ENCODE results near the gene MAPK12.

Gene MAPK12

DNA sequence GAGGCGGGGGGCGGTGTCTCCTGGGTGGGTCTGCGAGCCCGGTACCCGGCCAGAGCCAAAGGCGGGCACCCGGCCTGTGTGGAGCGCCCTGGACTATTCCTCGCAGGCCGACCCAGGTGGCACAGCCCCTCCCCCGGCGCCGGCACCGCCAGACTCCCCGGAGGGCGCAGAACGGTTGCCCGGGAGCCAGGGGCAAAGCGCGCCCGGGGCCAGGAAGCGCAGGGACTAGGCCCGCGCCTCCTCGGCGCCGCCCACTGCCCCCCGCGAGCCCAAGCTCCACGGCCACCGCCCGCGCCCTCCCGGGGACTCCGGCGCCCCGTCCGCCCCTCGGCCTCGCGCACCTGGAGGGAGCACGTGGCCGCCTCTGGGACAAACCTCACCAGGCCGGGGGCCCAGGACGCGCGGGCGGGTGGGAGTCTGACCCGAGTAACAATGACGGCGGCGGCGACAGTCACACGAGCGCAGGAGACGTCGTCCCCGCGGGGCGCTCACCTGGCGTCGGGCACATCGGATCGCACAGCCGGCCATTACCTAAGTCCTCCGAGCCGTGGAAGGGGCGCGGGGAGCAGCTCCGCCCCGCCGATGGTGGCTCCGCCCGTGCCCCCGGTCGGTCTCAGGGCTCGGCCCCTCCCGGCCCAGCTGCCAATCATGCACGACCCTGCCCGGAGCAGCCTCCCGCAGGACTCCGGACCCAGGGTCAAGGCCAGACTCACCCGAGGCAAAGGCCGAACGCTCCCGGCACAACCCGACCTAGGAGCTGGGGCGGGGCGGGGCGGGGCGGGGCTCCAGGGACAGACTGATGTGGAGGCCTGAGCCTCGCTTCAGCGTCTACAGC, 38.5 kb upstream of the MAPK12 start:
- peak; percentile 92 for DNase-seq

DNA sequence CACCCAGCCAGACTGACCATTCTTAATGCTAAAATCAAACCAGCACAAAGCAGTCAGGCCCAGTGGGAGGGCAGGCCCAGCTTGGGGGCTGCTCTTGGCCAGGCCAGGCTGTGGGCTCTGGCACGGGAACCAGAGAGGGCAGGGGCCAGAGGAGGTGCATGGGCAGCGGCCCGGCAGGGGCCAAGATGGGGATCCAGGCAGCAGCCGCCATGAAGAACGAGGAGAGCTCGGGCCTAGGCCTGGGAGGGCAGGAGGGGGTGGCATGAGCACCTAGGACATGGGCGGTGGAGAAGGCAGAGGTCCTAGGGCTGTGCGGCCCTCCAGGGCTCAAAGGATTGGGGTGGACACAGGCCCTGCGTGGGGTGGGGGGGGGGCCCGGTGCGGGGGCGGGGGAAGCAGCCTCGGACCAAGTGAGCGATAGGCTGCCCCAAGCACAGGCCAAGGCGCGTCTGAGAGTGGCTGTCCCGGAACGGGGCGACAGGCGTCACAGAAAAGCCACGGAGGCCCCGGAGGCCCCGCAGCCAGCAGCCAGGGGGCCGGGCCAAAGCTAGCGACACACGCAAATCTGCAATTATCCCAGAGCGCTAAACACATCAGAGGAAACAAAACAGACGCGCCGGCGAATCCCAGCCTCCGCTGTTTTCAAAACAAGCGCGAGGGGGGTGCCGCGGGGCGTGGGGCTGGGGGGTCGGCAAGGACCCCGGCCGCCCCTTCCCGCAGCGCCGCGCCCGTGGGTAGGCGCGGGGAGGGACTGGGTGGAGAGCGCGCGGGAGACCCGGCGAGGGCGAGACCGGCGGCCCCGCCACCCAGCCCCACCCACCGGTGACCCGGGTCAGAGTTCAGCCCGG, 37.7 kb upstream of the MAPK12 start:
- DNase-seq: peak; percentile 70

DNA sequence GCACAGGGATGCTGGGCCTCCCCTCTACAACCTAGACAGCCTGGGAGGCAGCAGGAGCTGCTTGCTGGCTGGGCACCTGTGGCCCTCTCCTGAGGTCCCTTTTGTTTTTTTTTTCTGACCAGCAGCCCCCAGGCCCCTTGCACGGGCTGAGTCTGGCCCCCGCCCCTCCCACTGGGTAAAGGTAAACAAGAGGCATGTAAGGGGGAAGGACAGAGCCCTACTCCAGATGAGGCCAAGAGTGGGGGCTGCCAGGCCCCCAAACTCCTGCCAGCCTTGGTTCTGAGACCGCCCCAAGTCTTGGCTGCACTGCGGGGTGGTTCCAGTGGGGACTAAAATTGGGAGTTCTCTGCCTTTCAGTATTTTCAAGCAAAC, 36.8 kb upstream of the MAPK12 start:
- no peak for DNase-seq

- DNase-seq: no peak
Observed at GRCh38 chr22:50297510-50298265, 36.2 kb upstream of the MAPK12 start.

DNA sequence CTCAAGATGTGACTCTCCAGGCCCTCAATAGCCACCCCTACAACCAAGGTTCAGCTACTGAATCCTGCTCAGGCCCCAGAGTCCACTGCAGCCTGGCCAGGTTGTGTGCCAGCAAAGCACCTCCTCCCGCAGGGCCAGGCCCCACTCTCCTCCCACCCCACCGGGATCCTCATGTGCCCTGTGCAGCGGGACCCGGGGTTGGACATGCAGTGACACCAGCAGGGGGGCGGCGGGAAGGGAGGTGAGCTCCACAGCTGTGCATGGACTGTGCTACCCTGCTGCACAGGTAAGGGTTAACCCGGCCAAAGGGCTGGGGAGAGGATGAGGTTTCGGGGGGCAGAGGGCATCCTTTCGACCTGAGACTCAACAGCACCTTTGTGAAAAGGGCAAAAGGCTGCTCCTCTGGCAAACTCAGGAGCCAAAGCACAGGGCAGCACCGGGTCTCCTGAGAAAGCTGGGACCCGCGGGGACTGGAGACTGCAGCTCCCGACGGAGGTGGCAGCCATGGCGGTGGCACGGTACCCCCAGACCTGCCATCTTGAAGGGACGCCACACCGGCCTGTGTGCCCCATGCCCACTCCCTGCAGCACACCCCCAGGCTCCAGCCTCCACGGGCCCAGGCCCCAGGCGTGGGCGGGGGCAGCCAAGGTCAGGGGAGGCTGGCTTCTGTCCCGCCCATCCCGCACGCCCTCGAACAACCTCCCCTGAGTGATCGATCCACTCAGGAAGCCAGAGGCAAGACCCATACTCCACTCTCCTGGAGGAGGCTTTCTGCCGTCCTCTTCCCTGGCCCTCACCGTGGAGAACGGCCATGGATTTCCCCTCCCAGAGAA, 35.4 kb upstream of the MAPK12 start:
- peak; percentile 22 for DNase-seq

DNA sequence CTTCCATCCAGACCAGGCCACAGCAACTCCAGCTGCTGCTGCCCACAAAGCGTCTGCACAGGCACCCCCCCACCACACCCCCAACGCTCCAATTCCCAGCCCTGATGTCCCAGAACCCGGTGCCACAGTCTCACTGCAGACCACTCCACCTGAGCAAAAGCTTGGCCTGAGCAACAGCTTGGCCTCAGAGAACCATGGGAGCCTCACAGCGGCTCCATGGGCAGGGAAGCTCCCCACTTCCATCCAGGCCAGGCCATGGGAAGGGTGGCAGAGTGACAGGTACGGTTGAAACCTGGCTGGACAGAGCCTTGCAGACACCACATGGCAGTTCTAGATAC, 32.8 kb upstream of the MAPK12 start:
- no peak for DNase-seq

DNA sequence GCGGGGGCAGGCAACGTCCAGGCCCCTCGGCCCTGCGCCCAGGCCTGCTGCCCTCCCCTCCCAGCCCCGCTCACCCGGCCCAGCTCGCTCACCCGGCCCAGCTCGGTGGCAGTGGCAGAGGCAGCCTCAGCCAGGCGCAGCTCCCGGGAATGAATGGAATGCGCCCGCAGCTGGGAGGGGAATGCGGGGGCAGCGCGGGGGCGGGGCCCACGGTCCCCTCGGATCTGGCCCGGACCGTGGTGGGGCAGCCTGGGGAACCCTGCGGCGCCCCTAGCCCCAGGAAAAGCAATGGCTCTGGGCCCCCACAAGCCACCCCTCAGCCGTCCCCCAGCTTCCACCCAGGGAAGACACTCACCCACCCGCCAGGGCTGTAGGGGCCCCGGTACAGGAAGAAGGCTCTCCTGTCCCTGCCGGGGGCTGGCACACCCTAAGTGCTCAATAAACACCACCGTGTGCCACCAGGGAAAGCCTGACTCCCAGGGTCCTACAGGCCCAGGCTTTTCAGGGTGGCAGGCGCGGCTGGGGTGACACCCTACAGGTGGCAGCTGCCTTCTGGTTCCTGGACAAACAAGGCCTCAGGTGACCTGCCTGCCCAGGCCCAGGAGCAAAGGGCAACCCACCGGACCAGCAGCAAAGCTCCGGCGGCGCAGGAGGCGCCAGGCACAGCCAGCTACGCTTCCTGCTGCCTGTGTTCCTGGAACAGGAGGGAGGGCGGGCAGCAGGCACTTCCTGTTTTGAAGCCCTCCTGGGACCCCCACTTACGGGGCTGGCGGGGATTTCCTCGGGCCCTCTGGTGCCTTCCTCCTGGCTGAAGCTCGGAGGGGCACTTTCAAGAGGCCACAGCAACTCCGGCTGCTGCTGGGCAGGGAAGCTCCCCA, 32.2 kb upstream of the MAPK12 start:
- DNase-seq: no peak

DNA sequence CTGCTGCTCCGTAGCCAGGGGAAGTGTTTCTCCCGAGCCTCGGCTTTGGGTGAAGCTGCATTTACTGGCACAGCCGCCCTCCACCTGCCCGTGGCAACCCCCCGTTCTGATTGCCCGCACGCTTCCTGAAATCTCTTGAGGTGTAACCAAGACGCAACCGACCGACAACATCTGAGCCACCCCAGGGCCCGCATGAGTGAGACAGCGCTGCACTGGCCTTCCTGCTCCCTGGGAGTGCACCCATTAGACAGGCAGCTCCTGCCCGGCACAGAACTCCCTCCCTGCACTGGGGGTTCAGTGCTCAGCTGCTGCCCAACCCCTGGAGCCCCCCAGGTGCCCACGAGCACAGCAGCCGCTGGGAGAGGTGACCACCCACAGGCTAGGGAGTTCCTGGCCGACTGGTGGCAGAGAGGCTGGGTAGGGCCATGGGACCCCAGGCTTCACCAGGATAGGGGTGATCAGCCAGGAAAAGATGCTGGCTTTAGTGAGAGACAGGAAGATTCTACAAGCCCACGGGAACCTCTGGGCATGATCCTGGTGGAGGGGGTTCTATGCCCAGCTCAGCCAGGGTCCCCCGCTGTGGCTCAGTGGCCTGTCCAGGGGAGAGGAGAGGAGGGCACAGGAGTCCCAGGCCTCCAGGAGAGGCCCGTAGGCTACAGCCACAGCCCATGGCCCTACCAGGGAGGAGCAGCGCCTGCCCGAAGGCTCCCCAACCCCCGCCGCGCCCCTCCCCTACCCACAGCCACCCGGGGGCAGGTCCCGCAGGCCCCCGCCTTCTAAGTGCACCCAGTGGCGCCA, 31.4 kb upstream of the MAPK12 start:
- DNase-seq: no peak

- DNase-seq: no peak
Observed at GRCh38 chr22:50289942-50290630, 28.6 kb upstream of the MAPK12 start.

DNA sequence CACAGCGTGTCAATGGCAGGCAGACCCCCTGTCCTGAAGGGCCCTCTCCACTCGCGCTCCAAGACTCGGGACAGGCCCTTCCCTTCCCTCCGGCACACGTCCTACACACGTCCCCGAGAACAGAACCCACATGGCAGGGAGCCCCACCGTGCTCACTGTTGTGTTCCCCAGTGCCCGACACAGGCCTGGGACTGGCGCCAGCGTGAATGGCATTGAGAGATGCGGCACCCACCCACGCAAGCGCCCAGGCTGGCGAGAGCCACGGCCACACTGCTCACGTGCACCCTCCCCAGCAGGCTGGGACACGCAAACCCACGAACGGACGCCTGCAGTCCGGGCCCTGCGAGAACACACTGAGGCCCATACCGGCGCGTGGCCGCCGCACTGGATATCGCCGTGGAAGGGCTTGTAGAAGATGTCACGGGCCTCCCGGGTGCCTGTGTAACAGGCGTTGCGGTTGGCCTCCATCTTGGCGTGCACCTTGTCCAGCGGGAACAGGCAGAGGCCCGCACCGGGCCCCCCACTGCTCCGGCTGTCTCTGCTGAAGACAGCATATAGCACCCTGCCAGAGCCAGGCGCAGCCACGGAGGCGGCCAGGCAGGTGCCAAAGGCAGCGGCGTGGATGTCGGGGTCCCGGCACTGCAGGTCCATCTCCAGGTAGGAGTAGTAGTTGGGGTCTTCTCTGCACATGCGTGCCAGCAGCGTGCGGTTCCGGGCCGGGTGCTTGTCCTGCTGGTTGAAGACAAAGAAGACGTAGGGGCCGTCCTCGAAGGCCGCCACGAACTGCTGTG, 27.9 kb upstream of the MAPK12 start:
- no peak for DNase-seq

GRCh38 chr22:50287731-50288130, 26.2 kb upstream of the MAPK12 start:
- DNase-seq: no peak

DNA sequence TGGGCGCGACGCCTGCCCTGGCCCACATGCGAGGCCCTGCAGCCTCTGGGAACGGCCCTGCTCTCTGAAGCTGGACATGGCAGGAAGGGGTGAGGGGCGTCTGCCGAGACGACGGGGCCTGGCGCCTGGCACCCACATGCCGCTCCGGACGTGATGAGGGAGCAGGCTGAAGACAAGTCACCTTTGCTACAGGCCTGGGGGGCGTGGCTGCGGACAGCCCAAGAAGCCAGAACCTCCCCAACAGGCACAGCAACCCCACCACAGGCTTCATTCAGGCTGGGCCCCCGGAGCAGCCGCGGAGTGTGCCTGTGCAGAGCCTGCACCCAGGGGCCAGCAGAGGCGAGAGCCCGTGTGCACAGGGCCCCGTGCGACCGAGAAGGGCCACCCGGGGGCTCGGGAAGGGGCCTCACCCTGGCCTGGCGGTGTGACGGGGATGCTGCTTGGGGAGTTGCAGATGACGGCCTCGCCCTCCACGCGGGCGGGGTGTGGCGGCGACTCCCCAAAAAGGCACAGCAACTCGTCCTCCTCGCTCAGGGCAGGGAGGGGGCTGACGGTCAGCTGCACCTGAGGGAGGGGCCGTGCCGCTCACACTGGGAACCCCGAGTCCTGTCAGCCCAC, 25.3 kb upstream of the MAPK12 start:
- no peak for DNase-seq

DNA sequence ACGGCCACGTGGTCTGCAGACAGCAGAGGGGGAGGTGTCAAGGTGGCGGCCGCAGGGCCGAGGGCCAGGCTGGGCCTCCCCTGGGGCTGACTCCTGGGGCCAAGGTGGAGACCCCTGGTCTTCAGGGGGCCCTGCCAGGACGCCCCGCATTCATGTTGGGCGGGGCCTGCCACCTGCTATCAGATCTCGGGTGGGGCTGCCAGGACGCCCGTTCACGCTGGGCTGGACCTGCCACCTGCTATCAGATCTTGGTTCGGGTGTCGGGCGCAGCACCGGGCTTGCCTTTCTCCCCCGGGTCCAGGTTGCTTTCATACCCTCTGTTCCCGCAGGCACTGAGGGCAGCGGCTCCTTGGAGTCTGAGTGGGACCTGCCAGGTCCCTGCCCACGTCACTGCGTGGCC, 24.8 kb upstream of the MAPK12 start:
- DNase-seq: no peak

GRCh38 chr22:50285568-50286229, 24.2 kb upstream of the MAPK12 start:
- DNase-seq: no peak

DNA sequence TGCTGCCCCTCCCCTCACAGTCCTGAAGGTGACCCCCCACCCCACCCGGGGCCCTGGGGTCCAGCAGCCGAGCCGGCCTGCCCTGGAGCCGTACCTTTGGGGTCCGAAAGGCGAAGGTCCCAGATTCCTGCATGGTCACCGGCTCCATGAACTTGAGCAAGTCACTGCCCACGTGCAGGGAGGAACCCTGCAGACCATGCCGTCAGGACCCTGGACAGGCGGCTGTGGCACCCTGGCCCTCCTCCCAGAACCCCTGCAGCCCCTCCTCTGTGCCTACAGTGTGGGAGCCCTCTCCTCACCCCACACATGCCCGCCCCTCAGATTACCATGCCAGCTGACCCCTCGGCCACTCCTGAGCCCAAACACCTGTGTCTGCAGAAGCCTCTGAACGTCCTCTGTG, 23.0 kb upstream of the MAPK12 start:
- DNase-seq: no peak

GRCh38 chr22:50283821-50284220, 22.3 kb upstream of the MAPK12 start:
- DNase-seq: no peak

GRCh38 chr22:50282361-50283155, 21.1 kb upstream of the MAPK12 start:
- DNase-seq: no peak

Data from NCI-H69 (cell line).